Erythroblast (primary cell): ENCODE data around the gene CDH2.

Experiments used
- GATA1 ChIP-seq: IDR thresholded peaks from 2 replicates; pipeline ENCODE4 v1.6.1; 2011; ENCODE audit warnings: low read depth, mild to moderate bottlenecking, control low read depth, low read length, moderate library complexity
- POLR2A ChIP-seq: IDR thresholded peaks from 2 replicates; pipeline ENCODE4 v1.6.1; 2011; ENCODE audit warnings: mild to moderate bottlenecking, low read length

DNA sequence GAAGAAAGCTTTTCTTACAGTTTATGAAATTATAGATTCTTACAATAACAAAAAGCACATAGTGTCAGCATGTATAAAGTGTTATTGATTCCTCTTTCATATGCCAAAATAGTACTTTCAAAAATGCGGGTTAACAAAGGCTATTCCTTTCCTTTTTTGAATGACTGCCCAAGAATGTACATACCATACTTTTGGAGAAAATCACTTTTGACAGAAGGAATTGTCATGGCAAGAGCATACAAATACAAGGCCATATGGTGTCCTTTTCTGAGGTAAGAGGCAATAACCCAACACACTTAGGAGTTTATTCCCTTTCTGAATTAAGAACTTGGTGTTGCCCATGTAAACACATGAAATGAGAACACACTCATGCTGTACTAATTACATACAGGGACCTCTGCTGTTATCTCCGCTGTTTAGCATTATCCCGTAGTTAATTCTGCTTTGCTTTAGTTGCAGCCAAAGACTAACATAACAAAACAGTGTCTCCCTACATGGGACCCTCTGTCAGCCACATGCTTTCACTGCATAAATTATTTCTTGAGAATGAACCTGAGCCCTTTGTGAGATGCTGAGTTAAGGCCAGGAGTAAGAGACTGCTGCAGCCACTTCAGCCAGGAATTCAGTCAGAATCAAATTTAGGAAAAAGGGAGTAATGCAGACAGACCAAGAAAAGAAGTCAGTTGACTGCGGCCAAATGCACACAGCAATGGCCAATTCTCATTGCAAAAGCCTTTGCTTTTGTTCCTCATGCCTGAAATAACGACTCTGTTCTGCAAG lies 67.0 kb downstream of the CDH2 start:
- TF ChIP-seq POLR2A (no peak), GATA1 (no peak)
